GM21737 (cell line): Measurements from ENCODE around the gene ADAMTS19.

Experiments
- ATAC-seq: cut with Tn5 transposase; IDR thresholded peaks from one replicate; pipeline ENCODE4 v1.9.1; 2021; ENCODE audit warnings: mild to moderate bottlenecking, moderate library complexity; ENCODE audit not compliant: unreplicated experiment

ADAMTS19 gene

DNA sequence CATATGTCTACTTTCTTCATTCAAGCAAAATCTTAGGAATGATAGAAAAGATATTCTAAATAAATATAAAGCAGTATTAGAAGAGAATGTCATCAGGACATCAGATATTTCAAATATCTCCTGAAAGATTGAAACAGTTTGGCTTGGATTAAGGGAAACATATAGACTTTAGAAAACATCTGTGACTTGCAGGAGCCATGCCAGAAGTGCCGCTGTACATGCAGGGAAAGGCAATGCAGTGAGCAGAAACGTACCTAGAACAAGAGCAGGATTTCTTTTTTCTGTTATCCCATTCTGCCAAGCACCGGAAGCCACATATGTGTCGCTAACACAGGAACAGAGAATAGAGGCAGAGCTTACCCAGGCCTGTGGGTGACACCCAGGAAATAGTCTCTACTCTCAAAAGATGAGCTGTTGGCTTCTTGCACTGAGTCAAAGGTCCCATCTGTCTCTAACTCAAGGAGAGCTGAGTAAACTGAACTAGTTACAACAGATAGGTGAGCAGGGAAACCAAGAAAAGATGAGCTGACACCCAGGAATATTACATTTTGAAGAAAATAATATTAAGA lies 5.8 kb downstream of the ADAMTS19 start:
- ATAC-seq = no peak

- no peak for ATAC-seq
These were observed 14.4 kb downstream of the ADAMTS19 start for GRCh38 chr5:129474544-129474943.

GRCh38 chr5:129476751-129477150 lies 16.7 kb downstream of the ADAMTS19 start:
- ATAC-seq = no peak

DNA sequence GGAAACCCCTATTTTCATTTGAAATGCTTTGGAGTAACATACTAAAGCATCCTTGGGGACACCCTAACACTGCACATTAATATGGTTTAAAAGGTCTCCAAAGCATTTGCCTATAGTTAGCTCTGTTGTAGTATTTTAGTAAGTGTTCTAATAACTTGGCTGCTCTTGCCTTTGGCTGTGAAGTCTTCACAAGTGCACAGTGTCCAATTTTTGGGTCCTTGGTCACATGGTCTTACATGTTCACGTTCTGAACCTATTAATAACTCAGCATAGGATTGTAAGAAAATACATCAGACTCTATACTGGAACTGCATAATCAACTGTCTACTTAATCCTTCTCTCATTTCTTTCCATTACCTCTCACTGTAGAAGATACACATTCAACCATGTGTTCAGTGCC lies 17.4 kb downstream of the ADAMTS19 start:
- ATAC-seq = no peak

DNA sequence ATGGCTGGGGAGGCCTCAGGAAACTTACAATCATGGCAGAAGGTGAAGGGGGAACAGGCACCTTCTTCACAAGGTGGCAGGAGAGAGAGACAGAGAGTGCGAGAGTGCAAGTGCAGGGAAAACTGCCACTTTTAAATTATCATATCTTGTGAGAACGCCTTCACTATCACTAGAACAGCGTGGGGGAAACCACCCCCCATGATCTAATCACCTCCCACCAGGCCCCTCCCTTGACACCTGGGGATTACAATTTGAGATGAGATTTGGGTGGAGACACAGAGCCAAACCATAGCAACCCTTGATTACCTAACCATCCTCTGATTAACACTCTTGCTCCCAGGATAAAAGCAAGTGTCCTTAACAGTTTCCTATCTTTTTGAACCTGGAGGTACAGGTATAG lies 21.1 kb downstream of the ADAMTS19 start:
- ATAC-seq = no peak

- no peak for ATAC-seq
These were observed 36.3 kb downstream of the ADAMTS19 start for GRCh38 chr5:129496421-129496820.

DNA sequence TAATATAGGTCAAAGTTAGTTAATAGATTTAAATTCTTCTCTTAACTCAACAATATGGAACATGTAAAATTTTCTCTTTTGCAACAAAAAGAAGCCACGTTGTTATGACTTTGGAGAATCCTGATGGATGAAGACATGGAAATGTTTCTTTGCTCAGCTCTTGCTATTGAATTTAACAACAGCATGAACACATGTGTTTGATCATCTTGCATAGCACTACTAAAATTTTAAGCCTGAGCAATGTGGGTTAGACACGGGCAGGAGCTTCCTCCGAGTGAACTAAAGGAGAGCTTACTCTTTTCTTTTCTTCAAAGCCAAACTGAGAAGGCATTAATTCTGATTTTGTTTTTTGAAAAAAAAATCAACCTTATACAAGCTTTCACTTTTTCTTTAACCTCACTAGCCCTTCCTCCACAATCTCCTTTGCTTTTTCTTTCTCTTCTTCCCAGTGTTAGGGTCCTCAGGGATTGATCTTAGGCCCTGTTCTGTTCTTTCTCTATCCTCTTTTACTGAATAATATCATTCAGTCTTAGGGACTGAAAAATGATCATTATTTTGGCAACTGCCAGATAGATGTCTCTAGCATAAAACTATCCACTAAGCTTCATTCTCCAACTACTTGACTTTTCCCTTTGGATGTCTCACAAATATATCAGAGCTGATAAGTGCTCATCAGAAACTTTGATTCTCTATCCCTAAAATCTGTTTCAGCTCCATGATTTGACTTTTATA lies 36.9 kb downstream of the ADAMTS19 start:
- ATAC-seq = no peak

GRCh38 chr5:129499208-129499852 lies 39.2 kb downstream of the ADAMTS19 start:
- peak; percentile 57 for ATAC-seq

DNA sequence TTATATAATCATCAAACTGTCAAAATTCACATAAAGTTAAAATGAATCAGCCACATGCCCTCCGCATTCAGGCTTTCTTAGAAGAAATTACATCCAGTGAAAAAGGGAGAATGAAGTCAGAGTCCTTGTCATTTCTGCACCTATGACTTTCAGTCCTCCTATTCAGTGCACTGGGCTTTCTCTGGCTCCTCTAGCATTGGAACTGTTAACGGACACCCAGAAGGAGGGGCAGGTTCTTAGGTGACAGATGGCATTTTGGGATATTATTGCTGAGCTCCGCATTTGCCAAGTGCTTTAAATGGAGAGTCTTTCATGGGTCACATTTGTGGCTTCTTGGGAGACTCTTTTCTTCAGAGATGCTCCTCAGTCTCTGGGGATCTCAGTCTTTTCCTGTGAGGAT lies 40.0 kb downstream of the ADAMTS19 start:
- no peak for ATAC-seq

GRCh38 chr5:129506086-129506485 lies 46.0 kb downstream of the ADAMTS19 start:
- no peak for ATAC-seq

GRCh38 chr5:129506950-129507349 lies 46.9 kb downstream of the ADAMTS19 start:
- ATAC-seq = no peak

DNA sequence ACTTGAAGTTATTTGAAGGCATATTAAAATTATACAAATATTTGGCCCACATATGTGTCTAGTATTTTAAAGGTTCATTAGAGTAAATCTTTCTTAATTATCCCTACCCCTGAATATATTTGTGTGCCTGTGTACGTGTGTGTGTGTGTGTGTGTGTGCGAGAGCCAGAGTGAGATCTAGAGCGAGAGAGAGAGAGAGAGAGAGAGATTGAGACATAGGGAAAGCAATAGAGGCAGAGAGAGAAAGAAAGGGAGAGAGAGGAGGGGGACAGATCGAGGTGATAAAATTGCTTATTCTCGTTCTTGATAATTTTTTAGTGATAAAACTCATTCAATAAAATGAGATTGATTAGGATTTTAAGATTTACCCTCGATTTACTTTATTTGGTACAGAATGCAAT lies 47.4 kb downstream of the ADAMTS19 start:
- ATAC-seq = no peak

GRCh38 chr5:129508606-129509005 lies 48.5 kb downstream of the ADAMTS19 start:
- no peak for ATAC-seq

- no peak for ATAC-seq
These were observed 49.4 kb downstream of the ADAMTS19 start for GRCh38 chr5:129509363-129509975.

GRCh38 chr5:129511291-129511690 lies 51.2 kb downstream of the ADAMTS19 start:
- no peak for ATAC-seq

- no peak for ATAC-seq
These were observed 81.0 kb downstream of the ADAMTS19 start for GRCh38 chr5:129541051-129541450.

DNA sequence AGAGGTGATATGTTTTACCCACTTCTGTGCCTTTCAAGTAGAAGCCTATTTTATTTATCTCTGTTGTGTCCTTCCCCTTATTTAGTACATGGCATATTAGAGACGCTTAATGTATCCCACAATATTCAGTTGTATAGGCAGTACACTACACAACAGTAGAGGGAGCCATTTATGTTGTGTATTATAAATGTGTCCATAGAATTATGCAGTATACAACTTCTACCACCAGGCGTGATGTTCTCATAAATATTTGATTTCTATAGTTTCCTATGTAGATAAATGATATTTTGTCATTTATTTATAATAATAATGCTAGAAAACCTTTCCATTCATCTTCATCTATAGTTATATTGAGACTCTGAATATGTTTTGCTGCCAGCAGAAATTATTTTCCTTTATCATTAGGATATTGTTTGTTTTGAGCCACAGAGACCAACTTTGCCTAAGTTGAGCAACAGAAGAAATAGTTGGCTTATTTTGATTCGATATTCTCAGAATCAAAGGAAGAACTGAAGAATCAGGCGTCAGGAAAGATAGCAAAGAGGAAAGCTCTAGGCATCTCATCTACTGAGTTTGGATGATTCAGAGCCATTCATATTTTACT lies 81.7 kb downstream of the ADAMTS19 start:
- ATAC-seq = no peak

GRCh38 chr5:129547137-129547536 lies 87.0 kb downstream of the ADAMTS19 start:
- ATAC-seq = no peak

- ATAC-seq = no peak
These were observed 94.2 kb downstream of the ADAMTS19 start for GRCh38 chr5:129554134-129554904.

DNA sequence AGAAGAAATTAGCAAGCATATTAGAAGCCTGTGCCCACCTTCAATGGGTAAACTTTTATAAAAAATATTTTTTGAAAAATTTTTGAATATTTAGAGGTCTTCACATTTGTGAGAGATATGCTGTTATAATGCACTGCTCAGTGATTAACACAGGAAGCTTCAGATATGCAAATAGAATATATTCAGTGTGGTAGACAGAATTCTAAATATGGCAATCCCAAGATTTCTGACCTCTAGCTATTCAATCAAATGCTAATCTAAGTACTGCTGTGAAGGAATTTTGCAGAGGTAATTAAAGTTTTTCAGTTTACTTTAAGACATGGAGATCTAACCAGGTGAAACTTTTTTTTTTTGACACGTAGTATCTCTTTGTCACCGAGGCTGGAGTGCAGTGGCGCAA lies 103.5 kb downstream of the ADAMTS19 start:
- ATAC-seq = no peak

DNA sequence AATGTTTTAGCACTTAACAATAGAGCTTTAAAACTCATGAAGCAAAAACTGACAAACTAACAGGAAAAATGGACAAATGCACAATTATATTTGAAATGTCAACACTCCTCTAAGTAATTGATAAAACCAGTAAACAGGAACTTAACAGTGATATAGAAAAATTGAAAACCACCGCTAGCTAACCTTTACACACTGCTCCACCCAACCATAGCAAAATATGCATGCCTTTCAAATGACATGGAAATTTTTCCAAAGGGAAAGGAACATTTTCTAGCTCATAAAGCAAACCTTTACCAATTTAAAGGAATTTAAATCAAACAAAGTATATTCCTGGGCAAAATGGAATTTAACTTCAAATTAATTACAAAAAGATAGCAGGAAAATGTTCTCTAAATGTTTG lies 109.2 kb downstream of the ADAMTS19 start:
- no peak for ATAC-seq
